Epithelial cell of esophagus (primary cell): ENCODE measurements around the gene EVI2B.
A peak's percentile ranks its signal among the peaks of the same experiment; 100 is the strongest.

Experiments
- DNase-seq: peaks from one replicate; pipeline ENCODE4 v3.0.0; 2010; ENCODE audit warnings: low read depth
- H3K4me3 ChIP-seq: 2 replicates; pipeline ENCODE4 v1.5.1; 2011; ENCODE audit warnings: mild to moderate bottlenecking, low read length, control low read depth
- CTCF ChIP-seq: IDR thresholded peaks from 2 replicates; pipeline ENCODE4 v1.5.1; 2011; ENCODE audit warnings: low read depth, mild to moderate bottlenecking, low read length, control low read depth, inconsistent platforms; ENCODE audit not compliant: insufficient read depth; ENCODE audit errors: missing control alignments

EVI2B gene

DNA sequence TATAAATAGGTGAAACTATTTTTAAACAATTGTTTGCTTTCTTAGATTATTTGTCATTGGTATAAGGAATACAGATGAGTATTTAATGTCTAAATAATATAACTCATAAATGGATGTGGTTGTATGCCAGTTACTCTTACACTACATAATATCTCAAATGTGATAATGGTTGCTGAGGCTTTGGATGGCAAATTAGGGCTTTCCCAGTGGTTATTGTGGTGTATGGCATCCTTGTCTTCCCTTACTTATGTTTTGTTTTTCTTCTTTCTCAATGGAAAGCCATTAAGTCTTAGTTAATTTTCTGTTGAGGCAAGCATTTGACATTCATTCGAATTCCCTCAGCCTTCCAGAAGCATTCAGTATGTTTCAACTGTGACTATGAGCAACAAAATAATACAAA lies 27.3 kb downstream of the EVI2B start:
- DNase-seq, result no peak
- TF ChIP-seq CTCF, result no peak
- H3K4me3 ChIP-seq, result no peak overlapping the region

GRCh38 chr17:31283841-31284240 lies 30.0 kb downstream of the EVI2B start:
- TF ChIP-seq CTCF, result no peak
- DNase-seq, result no peak
- no peak overlapping the region for H3K4me3 ChIP-seq

GRCh38 chr17:31281061-31281460 lies 32.8 kb downstream of the EVI2B start:
- TF ChIP-seq CTCF, result no peak
- H3K4me3 ChIP-seq, result no peak overlapping the region
- no peak for DNase-seq

GRCh38 chr17:31279401-31279800 lies 34.5 kb downstream of the EVI2B start:
- no peak for DNase-seq
- H3K4me3 ChIP-seq, result no peak overlapping the region
- no peak for TF ChIP-seq CTCF

DNA sequence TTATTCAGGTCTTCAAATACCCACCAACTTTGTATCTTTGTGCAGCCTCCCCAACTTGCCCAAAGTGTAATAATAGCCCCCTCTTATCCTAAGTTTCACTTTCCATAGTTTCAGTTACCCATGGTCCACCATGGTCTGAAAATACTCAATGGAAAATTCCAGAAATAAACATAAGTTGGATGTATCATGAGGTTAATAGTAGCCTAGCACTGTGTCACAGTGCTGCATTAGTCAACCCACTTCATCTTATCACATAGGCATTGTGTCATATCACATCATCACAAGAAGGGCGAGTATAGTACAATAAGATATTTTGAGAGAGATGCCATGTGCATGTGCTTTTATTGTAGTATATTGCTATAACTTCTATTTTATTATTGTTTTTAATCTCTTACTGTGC lies 38.7 kb downstream of the EVI2B start:
- no peak for TF ChIP-seq CTCF
- peak; percentile 27 for DNase-seq

GRCh38 chr17:31274252-31274651 lies 39.6 kb downstream of the EVI2B start:
- TF ChIP-seq CTCF, result no peak
- H3K4me3 ChIP-seq, result no peak overlapping the region
- peak; percentile 89 for DNase-seq

More for the DNA sequence above, 38.7 kb downstream of the EVI2B start:
- H3K4me3 ChIP-seq, result no peak overlapping the region

DNA sequence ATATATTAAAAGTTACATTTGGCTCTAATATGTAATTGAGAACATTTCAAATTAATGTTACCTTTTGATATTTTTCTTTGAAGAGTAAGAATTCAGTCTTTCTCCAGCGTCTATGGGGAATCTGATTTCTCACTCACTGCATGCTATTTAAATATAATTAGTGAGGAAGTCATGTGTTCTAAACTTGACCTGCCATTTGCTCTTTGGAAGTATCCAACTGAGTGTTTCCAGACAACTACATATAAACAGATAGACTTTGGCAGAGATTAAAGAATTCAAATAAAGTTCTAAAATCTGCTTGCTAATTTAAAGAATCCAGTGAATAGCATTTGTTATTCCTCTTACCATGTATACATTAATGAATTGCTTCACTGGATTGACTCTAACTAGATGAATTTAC lies 40.3 kb downstream of the EVI2B start:
- DNase-seq, result no peak
- no peak overlapping the region for H3K4me3 ChIP-seq
- no peak for TF ChIP-seq CTCF
